GDM1 (cell line): ENCODE measurements around the gene DNAJC5.
"Not testable (repeated sequence)": the region's sequence is repeated elsewhere in the genome, so short reads cannot be mapped to it uniquely, and the experiment has no call there.

Experiments used
- DNase-seq: peaks from one replicate; lab custom pipeline; 2025; lab: John Stamatoyannopoulos, UW

DNAJC5 gene

GRCh38 chr20:63894358-63895201 lies at the start of gene DNAJC5:
Gene DNAJC5, plus strand, starts transcription at chr20:63895126. Its CDS starts 33,220 bp downstream, at chr20:63928346.
- DNase-seq = peak; percentile 94

GRCh38 chr20:63846128-63846771 lies 48.7 kb upstream of the DNAJC5 start:
- DNase-seq = peak; percentile 81

- DNase-seq = no peak
Observed at GRCh38 chr20:63846888-63847236, 48.1 kb upstream of the DNAJC5 start.

- DNase-seq = peak; percentile 74
Observed at GRCh38 chr20:63847237-63848002, 47.5 kb upstream of the DNAJC5 start.

GRCh38 chr20:63848003-63848911 lies 46.7 kb upstream of the DNAJC5 start:
- no peak for DNase-seq

- DNase-seq = peak; percentile 46
Observed at GRCh38 chr20:63850689-63851547, 44.0 kb upstream of the DNAJC5 start.

- DNase-seq = not testable (repeated sequence)
Observed at GRCh38 chr20:63851548-63851943, 43.4 kb upstream of the DNAJC5 start.

GRCh38 chr20:63853733-63854068 lies 41.2 kb upstream of the DNAJC5 start:
- DNase-seq = not testable (repeated sequence)

GRCh38 chr20:63854069-63854765 lies 40.7 kb upstream of the DNAJC5 start:
- DNase-seq = peak; percentile 55

- no peak for DNase-seq
Observed at GRCh38 chr20:63854766-63855362, 40.1 kb upstream of the DNAJC5 start.

GRCh38 chr20:63855363-63856097 lies 39.4 kb upstream of the DNAJC5 start:
- no peak for DNase-seq

GRCh38 chr20:63856098-63856511 lies 38.8 kb upstream of the DNAJC5 start:
- no peak for DNase-seq

- no peak for DNase-seq
Observed at GRCh38 chr20:63857764-63858392, 37.0 kb upstream of the DNAJC5 start.

- DNase-seq = peak; percentile 66
Observed at GRCh38 chr20:63858393-63859165, 36.3 kb upstream of the DNAJC5 start.

GRCh38 chr20:63859166-63859699 lies 35.7 kb upstream of the DNAJC5 start:
- no peak for DNase-seq

GRCh38 chr20:63860325-63861051 lies 34.4 kb upstream of the DNAJC5 start:
- DNase-seq = peak; percentile 59
